ENCODE data around the gene SV2B. TPM values are rescaled to one million over a fixed set of nuclear protein-coding genes. Genes with fewer than 3 reads are reported as not detected.

The SV2B gene
- total RNA-seq, 1 experiment from 2014 or later: not detected

GRCh38 chr15:91252756-91253155 lies 152.7 kb downstream of the SV2B start:
- H3K4ac ChIP-seq (ENCODE audit: low read depth, low read length): no peak overlapping the region
- no peak overlapping the region for H2AFZ ChIP-seq (ENCODE audit: low read length)
- no CpG with 5 or more reads among the region's 2 CpGs for whole genome bisulfite sequencing (ENCODE audit: extremely low coverage, insufficient read length, low lambda C conversion rate)
- no peaks in the 10 kb centered on the region for H3K9me3 Mint-ChIP-seq
- no peak overlapping the region for H3T11ph ChIP-seq (ENCODE audit: low read length)
- no peak overlapping the region for H2BK15ac ChIP-seq (ENCODE audit: low read depth, low read length)
- no peak overlapping the region for H2BK5ac ChIP-seq (ENCODE audit: insufficient read length, low read length)
- peaks cover 13% of the 10 kb centered on the region for H3K27me3 Mint-ChIP-seq (ENCODE audit: low read depth)
- H3K56ac ChIP-seq (ENCODE audit: insufficient read length, low read depth, low read length): no peak overlapping the region
- H4K91ac ChIP-seq (ENCODE audit: insufficient read length, low read depth, low read length): no peak overlapping the region
- H4K8ac ChIP-seq (replicated peaks; ENCODE audit: insufficient read length, low read depth, low read length): no peak overlapping the region
- no peak overlapping the region for H3K18ac ChIP-seq (ENCODE audit: insufficient read length, low read depth, low read length)
- no peaks in the 10 kb centered on the region for H3K27me3 ChIP-seq (ENCODE audit: insufficient read depth, low read length)
- no peak overlapping the region for H3K14ac ChIP-seq (ENCODE audit: insufficient read depth, low read length)
- no peak for DNase-seq
- no peak overlapping the region for H2BK20ac ChIP-seq (ENCODE audit: low read depth, low read length, poor library complexity, severe bottlenecking)
- H2BK12ac ChIP-seq (ENCODE audit: insufficient read length, low read depth, low read length): no peak overlapping the region
- H4K20me1 ChIP-seq (ENCODE audit: control insufficient read depth, insufficient read depth, insufficient read length): no peaks in the 10 kb centered on the region
- H3K4me2 ChIP-seq (ENCODE audit: insufficient read depth, insufficient read length, low read length): no peak overlapping the region
- no peak overlapping the region for H3K9ac ChIP-seq (ENCODE audit: extremely low read depth, insufficient read length, low read length)
- TF ChIP-seq, protein P1, sequence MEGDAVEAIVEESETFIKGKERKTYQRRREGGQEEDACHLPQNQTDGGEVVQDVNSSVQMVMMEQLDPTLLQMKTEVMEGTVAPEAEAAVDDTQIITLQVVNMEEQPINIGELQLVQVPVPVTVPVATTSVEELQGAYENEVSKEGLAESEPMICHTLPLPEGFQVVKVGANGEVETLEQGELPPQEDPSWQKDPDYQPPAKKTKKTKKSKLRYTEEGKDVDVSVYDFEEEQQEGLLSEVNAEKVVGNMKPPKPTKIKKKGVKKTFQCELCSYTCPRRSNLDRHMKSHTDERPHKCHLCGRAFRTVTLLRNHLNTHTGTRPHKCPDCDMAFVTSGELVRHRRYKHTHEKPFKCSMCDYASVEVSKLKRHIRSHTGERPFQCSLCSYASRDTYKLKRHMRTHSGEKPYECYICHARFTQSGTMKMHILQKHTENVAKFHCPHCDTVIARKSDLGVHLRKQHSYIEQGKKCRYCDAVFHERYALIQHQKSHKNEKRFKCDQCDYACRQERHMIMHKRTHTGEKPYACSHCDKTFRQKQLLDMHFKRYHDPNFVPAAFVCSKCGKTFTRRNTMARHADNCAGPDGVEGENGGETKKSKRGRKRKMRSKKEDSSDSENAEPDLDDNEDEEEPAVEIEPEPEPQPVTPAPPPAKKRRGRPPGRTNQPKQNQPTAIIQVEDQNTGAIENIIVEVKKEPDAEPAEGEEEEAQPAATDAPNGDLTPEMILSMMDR (conservative IDR thresholded peaks at IDR 0.05): no peak
- no peak overlapping the region for H3K27ac ChIP-seq (ENCODE audit: insufficient read length, low read depth, low read length)
- no peaks in the 10 kb centered on the region for H3K23me2 ChIP-seq (ENCODE audit: insufficient read length, low read depth, low read length, poor library complexity, severe bottlenecking)
- no peak overlapping the region for H3K27ac Mint-ChIP-seq
- no peaks in the 10 kb centered on the region for H3K4me1 Mint-ChIP-seq
- H4K5ac ChIP-seq (ENCODE audit: insufficient read length, low read depth, low read length): no peak overlapping the region
- no peaks in the 10 kb centered on the region for H3K79me1 ChIP-seq (ENCODE audit: insufficient read depth, low read depth, low read length, poor library complexity, severe bottlenecking)
- H2AK5ac ChIP-seq (ENCODE audit: insufficient read length, low read length): no peak overlapping the region
- no peaks in the 10 kb centered on the region for H3K4me1 ChIP-seq (ENCODE audit: insufficient read depth, low read length)
- no peaks in the 10 kb centered on the region for H3K9me3 ChIP-seq (ENCODE audit: control insufficient read depth, low read depth, low read length)
- no peaks in the 10 kb centered on the region for H3K36me3 Mint-ChIP-seq (ENCODE audit: insufficient read depth in 1 of 3, low read depth in 3 of 3)
- H2BK120ac ChIP-seq (ENCODE audit: low read depth, low read length, poor library complexity, severe bottlenecking): no peak overlapping the region
- no peaks in the 10 kb centered on the region for H3K79me2 ChIP-seq (ENCODE audit: insufficient read depth, low read length)
- no peak overlapping the region for H3K23ac ChIP-seq (ENCODE audit: insufficient read length, low read depth, low read length)
- H3K4me3 Mint-ChIP-seq: no peak overlapping the region

Measured in H9 (cell line).